ENCODE data around the gene DUSP22.
"Not testable (repeated sequence)": the region's sequence is repeated elsewhere in the genome, so short reads cannot be mapped to it uniquely, and the experiment has no call there.

Gene DUSP22

GRCh38 chr6:367891-368630 lies 75.8 kb downstream of the DUSP22 start:
- no peak for DNase-seq

GRCh38 chr6:369559-370431 lies 77.5 kb downstream of the DUSP22 start:
- no peak for DNase-seq

GRCh38 chr6:370555-370954 lies 78.3 kb downstream of the DUSP22 start:
- no peak for DNase-seq

GRCh38 chr6:371851-372250 lies 79.6 kb downstream of the DUSP22 start:
- DNase-seq, result not testable (repeated sequence)

GRCh38 chr6:372336-372911 lies 80.1 kb downstream of the DUSP22 start:
- DNase-seq, result no peak

- no peak for DNase-seq
Measured at GRCh38 chr6:373031-373430, 80.7 kb downstream of the DUSP22 start.

- DNase-seq, result no peak
Measured at GRCh38 chr6:373773-374724, 81.8 kb downstream of the DUSP22 start.

GRCh38 chr6:374956-375355 lies 82.7 kb downstream of the DUSP22 start:
- DNase-seq, result no peak

- DNase-seq, result no peak
Measured at GRCh38 chr6:376827-377640, 84.7 kb downstream of the DUSP22 start.

- not testable (repeated sequence) for DNase-seq
Measured at GRCh38 chr6:377641-378020, 85.3 kb downstream of the DUSP22 start.

- DNase-seq, result no peak
Measured at GRCh38 chr6:378090-378957, 86.0 kb downstream of the DUSP22 start.

- no peak for DNase-seq
Measured at GRCh38 chr6:378958-379409, 86.7 kb downstream of the DUSP22 start.

GRCh38 chr6:379410-380181 lies 87.3 kb downstream of the DUSP22 start:
- DNase-seq, result no peak

GRCh38 chr6:380234-381218 lies 88.2 kb downstream of the DUSP22 start:
- DNase-seq, result no peak

GRCh38 chr6:381742-382461 lies 89.6 kb downstream of the DUSP22 start:
- DNase-seq, result no peak

- no peak for DNase-seq
Measured at GRCh38 chr6:382883-383810, 90.9 kb downstream of the DUSP22 start.

- DNase-seq, result no peak
Measured at GRCh38 chr6:383856-384255, 91.6 kb downstream of the DUSP22 start.

Measured in activated CD4-positive, alpha-beta T cell treated with anti-CD3 and anti-CD28 coated beads, Interleukin-2, amount 50 U/mL, for 1 hour (primary cell).